ENCODE data around the gene GLIS1. TPM values are rescaled to one million over a fixed set of nuclear protein-coding genes. Genes with fewer than 3 reads are reported as not detected.

GLIS1 gene
- total RNA-seq, 1 experiment from 2014 or later, result 3.0 TPM

- no peak for DNase-seq (ENCODE audit: low read depth)
These were observed 59.8 kb downstream of the GLIS1 start for GRCh38 chr1:53678938-53679825.

DNA sequence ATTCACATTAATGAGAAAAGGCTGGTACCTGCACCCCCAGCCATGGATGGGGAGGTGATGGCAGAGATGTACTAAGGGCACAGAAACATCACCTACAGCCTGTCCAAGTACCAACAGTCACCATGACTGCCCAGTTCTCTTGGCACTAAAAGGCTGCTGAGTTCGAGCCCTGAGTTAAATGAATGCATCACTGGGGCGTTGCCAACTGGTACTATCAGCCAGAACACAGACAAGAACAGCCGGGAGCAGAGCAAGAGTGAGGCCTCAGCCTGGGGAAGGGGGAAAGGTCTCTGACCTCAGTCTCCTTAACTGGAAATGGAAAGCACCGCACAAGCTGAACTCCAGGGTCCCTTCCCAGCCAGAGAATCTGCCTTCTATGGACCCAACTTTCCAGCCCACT, 60.5 kb downstream of the GLIS1 start:
- no peak for DNase-seq (ENCODE audit: low read depth)

GRCh38 chr1:53678046-53678445, 60.9 kb downstream of the GLIS1 start:
- no peak for DNase-seq (ENCODE audit: low read depth)

DNA sequence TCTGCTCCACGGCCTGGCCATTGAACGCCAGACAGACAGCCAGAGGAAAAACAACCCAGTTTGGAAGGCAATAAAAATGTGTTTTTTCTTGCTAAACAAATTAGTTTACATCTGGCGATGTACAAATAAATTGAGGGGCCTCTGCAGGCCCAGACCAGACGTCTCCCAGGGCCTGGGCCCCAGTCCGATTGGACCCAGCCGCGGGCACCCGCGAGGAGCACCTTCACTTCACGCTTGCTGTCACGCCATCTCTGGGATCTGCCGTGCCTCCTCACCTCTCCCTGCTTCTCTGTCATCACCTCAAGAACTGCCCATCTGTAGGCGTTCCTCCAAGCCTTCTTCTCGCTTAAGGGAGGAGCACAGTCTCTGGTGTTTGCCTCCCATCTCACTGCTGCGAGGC, 61.5 kb downstream of the GLIS1 start:
- no peak for DNase-seq (ENCODE audit: low read depth)

- DNase-seq (ENCODE audit: low read depth), result no peak
These were observed 66.2 kb downstream of the GLIS1 start for GRCh38 chr1:53672785-53673184.

DNA sequence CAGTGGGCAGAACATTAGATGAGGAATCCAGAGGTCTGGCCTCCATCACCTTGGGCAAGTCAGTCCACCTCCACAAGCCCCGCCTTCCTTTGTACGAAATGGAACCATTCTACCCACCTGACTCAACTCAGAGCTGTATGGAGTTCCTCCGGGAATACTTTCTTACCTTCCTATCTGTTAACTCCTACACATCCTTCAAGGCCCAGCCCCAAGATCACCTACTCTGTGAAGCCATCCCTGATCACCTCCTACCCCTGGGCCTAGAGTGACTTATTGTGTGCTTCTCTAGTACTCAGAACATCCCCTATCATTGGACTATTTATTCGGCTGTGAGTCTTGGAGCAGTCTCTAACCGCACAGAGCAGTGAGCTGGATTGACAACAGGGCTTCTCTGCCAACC, 66.7 kb downstream of the GLIS1 start:
- DNase-seq (ENCODE audit: low read depth), result no peak

- no peak for DNase-seq (ENCODE audit: low read depth)
These were observed 69.3 kb downstream of the GLIS1 start for GRCh38 chr1:53669621-53670191.

- no peak for DNase-seq (ENCODE audit: low read depth)
These were observed 72.4 kb downstream of the GLIS1 start for GRCh38 chr1:53666566-53666965.

GRCh38 chr1:53665996-53666395, 73.0 kb downstream of the GLIS1 start:
- DNase-seq (ENCODE audit: low read depth), result no peak

GRCh38 chr1:53663529-53664300, 75.2 kb downstream of the GLIS1 start:
- no peak for DNase-seq (ENCODE audit: low read depth)

DNA sequence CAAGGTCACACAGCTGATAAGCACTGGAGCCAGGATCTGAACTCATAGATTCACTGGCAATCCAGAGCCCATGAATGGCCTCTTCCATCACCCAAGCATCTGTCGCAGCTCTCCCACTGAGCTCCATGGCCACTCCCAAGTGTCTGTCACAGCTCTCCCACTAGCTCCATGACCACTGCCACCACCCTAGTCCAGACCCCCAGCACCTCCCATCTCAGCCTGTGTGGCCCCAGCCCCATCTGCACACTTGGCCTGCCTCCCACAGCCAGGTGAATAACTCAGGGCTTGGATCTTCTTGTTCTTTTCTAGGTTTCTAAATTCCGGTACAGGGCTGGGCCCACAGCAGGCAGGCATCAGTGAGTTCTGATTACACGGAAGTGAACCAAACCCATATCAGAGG, 76.0 kb downstream of the GLIS1 start:
- no peak for DNase-seq (ENCODE audit: low read depth)

DNA sequence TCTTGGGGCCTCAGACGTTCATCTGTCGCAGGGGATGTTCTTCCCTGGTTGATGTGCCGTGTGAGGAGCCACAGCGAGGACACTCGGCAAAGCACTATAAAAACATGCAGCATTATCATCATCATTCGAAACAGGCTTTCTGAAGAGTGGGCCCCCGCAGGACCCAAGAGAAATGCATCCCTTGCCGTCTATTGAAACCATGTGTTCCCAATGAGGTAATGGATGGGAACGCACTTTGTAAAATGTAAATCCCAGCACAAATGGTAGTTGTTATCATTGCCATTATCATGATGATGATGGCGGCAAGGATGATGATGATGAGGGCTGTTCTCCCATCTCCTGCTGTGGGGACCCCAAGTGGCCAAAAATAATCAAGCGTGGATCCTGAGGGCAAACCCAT, 76.8 kb downstream of the GLIS1 start:
- DNase-seq (ENCODE audit: low read depth), result no peak

DNA sequence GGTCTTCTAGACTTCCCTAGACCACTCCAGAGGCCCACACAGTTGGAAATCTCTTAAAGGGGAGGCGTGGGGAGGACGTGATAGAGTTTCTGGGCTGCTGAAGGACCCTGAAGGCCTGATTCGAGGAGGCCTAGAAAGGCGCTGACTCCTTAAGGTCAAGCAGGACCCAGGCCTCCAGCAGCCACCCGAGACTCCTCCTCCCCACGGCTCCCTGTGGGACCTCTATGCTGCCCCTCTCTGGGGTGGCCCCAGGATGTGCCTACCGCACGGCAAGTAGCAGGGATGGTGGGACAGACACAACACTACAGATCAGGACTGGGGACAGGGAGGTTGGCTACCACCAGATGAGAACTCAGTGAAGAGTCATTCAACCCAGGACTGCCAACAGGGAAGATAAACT, 77.5 kb downstream of the GLIS1 start:
- no peak for DNase-seq (ENCODE audit: low read depth)

DNA sequence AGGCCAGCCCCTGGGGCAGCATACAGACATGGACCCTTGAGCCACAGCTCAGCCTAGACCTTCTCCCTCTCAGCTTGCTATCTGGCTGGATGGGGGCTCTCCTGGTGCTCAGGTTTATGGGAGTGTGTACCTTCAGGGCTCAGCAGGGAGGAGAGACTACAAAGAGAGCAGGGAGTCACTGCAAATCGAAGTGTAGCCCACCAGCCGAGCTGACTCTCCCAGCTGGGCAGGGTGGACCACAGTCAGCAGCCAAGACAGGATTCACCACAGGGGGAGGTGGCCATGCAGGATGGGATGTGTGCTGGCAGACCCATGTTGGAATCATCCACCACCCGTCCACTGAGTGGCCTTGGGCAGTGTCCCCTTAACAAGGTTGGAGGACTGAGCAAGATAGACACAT, 78.3 kb downstream of the GLIS1 start:
- DNase-seq (ENCODE audit: low read depth), result no peak

DNA sequence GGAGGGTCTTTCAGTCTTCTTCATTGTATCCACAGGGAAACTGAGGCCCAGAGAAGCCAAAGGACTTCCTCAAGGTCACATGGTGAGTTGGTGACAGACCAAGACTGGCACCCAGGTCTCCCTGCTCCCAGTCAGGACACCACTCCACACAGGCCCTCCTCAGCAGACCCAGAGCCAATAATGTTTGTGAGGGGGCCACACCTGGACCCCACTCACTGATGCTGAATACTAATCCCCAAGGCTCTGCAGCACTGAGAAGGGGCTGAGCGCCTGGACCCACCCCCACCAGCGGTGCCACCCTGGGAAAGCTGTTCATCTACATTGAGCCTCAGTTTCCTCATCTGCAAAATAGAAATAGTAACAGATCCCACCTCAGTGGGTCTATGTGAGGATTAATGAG, 79.5 kb downstream of the GLIS1 start:
- DNase-seq (ENCODE audit: low read depth), result no peak

DNA sequence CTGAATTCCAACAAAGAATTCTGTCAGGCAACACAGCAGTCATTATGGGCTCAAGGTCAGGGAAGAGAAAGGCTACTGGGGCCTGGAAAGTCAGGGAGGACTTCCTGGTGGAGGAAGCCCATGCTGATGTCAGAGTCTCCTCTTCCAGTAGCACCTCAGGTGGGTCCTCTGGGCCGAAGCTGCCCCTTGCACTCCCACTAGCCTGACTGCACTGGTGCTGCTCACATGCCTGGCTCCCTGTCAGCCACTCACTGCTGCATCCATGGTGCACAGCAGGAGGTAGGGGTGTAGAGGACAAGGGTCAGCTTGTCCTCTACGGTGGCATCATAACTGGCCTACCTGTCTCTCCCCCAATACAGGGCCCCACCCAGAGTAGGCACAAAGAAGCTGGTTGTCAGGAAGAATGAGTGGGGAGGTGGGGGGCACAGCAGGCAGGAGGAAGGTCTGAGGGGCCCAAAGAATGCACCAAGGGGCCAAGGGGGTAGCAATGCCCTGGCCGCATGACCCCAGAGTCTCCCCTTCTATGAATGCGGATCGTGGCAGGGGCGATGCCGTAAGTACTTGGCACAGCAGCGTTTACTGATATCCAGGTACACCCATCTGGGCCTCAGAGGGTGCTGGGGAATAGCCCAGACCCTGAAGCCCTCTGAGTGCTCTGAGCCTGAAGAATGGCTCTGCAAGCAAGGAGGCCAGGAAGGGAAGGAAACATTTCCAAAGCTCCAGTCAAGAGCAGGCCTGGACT, 80.3 kb downstream of the GLIS1 start:
- DNase-seq (ENCODE audit: low read depth), result no peak

DNA sequence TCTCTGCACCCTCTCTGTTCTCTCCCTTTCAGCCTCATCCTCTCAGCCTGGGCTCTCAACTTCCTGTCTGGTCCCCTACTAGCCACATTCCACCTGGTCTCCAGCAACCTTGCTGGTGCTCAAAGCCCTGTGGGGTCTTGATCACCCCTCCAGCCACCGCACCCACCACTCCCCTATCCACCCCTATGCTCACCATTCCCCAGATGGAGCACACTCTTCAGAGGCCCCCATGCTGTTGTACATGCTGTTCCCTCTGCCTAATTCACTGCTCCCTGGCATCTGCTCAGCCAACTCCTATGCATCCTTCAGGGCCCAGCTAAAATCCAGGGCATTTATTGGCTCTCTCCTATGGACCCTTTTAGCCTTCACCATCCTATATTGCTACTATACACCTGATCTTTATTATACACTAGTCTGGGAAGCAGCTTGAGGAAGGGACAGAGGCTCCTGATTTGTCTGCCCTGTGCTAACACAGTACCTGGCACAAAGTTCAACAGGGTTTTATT, 81.0 kb downstream of the GLIS1 start:
- DNase-seq (ENCODE audit: low read depth), result no peak

- no peak for DNase-seq (ENCODE audit: low read depth)
These were observed 81.5 kb downstream of the GLIS1 start for GRCh38 chr1:53657531-53657805.

- no peak for DNase-seq (ENCODE audit: low read depth)
These were observed 82.0 kb downstream of the GLIS1 start for GRCh38 chr1:53656747-53657530.

DNA sequence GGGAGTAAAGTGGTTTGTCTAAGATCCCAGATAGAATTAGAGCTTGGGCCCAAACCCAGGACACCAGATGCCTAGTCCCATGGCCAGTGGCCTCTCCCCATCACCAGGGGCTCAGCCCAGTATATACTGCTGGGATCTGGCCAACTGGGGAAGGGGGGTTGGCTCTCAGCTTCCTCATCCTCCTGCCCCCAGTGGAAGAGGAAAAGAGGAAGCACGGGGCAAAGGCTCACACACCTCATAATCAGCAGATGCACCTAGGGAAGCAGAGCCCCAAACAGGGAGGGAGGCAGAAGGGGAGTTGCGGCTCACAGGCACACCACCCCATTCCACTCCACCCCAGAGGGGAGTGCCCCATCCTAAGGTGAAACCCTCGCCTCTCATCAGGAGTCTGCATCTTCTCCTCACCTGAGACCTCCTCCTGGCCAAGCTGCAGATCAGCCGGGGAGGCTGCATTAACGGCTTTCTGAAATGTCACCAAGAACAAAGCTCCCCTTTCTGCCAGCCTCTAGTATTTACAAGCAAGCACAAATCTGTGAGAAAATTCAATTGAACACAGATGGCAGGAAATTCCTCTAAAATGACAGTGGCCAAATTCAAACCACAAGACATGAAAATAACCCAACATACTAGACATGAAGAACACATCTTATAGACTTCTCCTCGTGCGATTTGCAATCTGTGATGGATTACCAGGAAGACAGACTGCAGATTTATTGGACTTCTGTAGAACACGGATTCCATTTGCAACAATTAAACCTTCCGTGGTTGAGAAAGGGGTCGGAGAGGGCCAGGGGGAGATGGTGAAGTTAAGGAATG, 82.8 kb downstream of the GLIS1 start:
- peak; percentile 63 for DNase-seq (ENCODE audit: low read depth)

Data from Daoy (cell line).